HepG2 (cell line): Measurements from ENCODE around the gene TMC4. TPM values are rescaled to one million over a fixed set of nuclear protein-coding genes. Genes with fewer than 3 reads are reported as not detected.

Source experiments
- ATAD3A ChIP-seq: sonication (generic); formaldehyde crosslinking; IDR thresholded peaks from 2 replicates; pipeline ENCODE4 v1.4.0; 2020; ENCODE audit warnings: missing genetic modification reagents
- CC2D1A ChIP-seq: sonication (generic); formaldehyde crosslinking; IDR thresholded peaks from 2 replicates; pipeline ENCODE4 v1.8.1; 2023; ENCODE audit warnings: mild to moderate bottlenecking, missing genetic modification reagents
- CHD2 ChIP-seq: IDR thresholded peaks from 2 replicates; pipeline ENCODE4 v1.6.1; 2011; ENCODE audit warnings: low read depth, low read length, improper control_type of control experiment
- HOXA7 ChIP-seq: sonication (generic); formaldehyde crosslinking; IDR thresholded peaks from 2 replicates; pipeline ENCODE4 v1.8.1; 2022; ENCODE audit warnings: mild to moderate bottlenecking, missing genetic modification reagents, moderate library complexity
- KAT8 ChIP-seq: IDR thresholded peaks from 2 replicates; pipeline ENCODE4 v1.6.1; 2016; ENCODE audit warnings: missing genetic modification reagents, missing compliant biosample characterization
- NCOA5 ChIP-seq: sonication (generic); formaldehyde crosslinking; IDR thresholded peaks from 2 replicates; pipeline ENCODE4 v1.4.0; 2020; ENCODE audit warnings: missing genetic modification reagents
- POLR2AphosphoS2 ChIP-seq: IDR thresholded peaks from 2 replicates; pipeline ENCODE4 v1.6.1; 2011; ENCODE audit warnings: low read depth, low read length, improper control_type of control experiment
- SMARCC2 ChIP-seq: fragments of 450-650 bp; IDR thresholded peaks from 2 replicates; pipeline ENCODE4 v1.6.1; 2017; ENCODE audit warnings: antibody characterized with exemption, mild to moderate bottlenecking
- SNAPC2 ChIP-seq: sonication (generic); formaldehyde crosslinking; IDR thresholded peaks from 2 replicates; pipeline ENCODE4 v1.8.1; 2022; ENCODE audit warnings: mild to moderate bottlenecking, missing genetic modification reagents
- THAP11 ChIP-seq: IDR thresholded peaks from 2 replicates; pipeline ENCODE4 v1.6.1; 2016; ENCODE audit warnings: missing biosample characterization, missing genetic modification reagents
- ZNF253 ChIP-seq: sonication (generic); formaldehyde crosslinking; IDR thresholded peaks from 2 replicates; pipeline ENCODE4 v1.8.0; 2022; ENCODE audit warnings: mild to moderate bottlenecking, missing genetic modification reagents, borderline replicate concordance
- ZNF589 ChIP-seq: sonication (generic); formaldehyde crosslinking; conservative IDR thresholded peaks from 2 replicates; pipeline ENCODE4 v1.8.0; 2022; ENCODE audit warnings: mild to moderate bottlenecking, moderate library complexity, missing genetic modification reagents
- ZNF772 ChIP-seq: sonication (generic); formaldehyde crosslinking; IDR thresholded peaks from 2 replicates; pipeline ENCODE4 v1.5.0; 2020; ENCODE audit warnings: mild to moderate bottlenecking, missing genetic modification reagents
- ZNF839 ChIP-seq: sonication (generic); formaldehyde crosslinking; IDR thresholded peaks from 2 replicates; pipeline ENCODE4 v1.4.0; 2020; ENCODE audit warnings: missing genetic modification reagents, mild to moderate bottlenecking, borderline replicate concordance
- polyA plus RNA-seq, 8 experiments: library from polyadenylated mRNA; depleted of rRNA in 3 of 8; stranded (reverse) in 7 of 8; unstranded in 1 of 8; fragments of >200 nt; fragmentation: Illumina TruSeq in 4 of 8; extraction: Trizol in 4 of 8; gene quantifications; 2 replicates each; pipeline versions ENCODE4 v1.2.1 to v1.2.3, GENCODE V29; 2011 to 2016; ENCODE audit warnings: low read depth in 4 of 8, missing spikeins in 1 of 8, mixed read lengths in 1 of 8; ENCODE audit not compliant: insufficient read depth in 1 of 8
- total RNA-seq, 5 experiments: library from RNA; depleted of rRNA; stranded (reverse); fragments of >200 nt; fragmentation: Illumina TruSeq; extraction: Trizol; gene quantifications; 2 replicates each; pipeline ENCODE4 v1.2.3, GENCODE V29; 2016; ENCODE audit warnings: low read depth in 1 of 5
- TF ChIP-seq, protein P1 (sequence below): sonication (generic); formaldehyde crosslinking; IDR thresholded peaks from one replicate; pipeline ENCODE4 v1.5.1; 2020; ENCODE audit warnings: mild to moderate bottlenecking, missing genetic modification reagents; ENCODE audit errors: not compliant biosample characterization
- TF ChIP-seq, protein P2 (sequence below): sonication (generic); formaldehyde crosslinking; conservative IDR thresholded peaks from 2 replicates; pipeline ENCODE4 v1.8.1; 2023; ENCODE audit warnings: missing genetic modification reagents
- TF ChIP-seq, protein P3 (sequence below): sonication (generic); formaldehyde crosslinking; IDR thresholded peaks from 2 replicates; pipeline ENCODE4 v1.8.0; 2022; ENCODE audit warnings: missing genetic modification reagents, mild to moderate bottlenecking, moderate library complexity, borderline replicate concordance

Gene TMC4
- total and polyA plus RNA-seq, 2 of the 13 experiments (the other 11 are each of a cell fraction or from before 2014, with no cell fraction given) = 0.13 to 0.24 TPM

DNA sequence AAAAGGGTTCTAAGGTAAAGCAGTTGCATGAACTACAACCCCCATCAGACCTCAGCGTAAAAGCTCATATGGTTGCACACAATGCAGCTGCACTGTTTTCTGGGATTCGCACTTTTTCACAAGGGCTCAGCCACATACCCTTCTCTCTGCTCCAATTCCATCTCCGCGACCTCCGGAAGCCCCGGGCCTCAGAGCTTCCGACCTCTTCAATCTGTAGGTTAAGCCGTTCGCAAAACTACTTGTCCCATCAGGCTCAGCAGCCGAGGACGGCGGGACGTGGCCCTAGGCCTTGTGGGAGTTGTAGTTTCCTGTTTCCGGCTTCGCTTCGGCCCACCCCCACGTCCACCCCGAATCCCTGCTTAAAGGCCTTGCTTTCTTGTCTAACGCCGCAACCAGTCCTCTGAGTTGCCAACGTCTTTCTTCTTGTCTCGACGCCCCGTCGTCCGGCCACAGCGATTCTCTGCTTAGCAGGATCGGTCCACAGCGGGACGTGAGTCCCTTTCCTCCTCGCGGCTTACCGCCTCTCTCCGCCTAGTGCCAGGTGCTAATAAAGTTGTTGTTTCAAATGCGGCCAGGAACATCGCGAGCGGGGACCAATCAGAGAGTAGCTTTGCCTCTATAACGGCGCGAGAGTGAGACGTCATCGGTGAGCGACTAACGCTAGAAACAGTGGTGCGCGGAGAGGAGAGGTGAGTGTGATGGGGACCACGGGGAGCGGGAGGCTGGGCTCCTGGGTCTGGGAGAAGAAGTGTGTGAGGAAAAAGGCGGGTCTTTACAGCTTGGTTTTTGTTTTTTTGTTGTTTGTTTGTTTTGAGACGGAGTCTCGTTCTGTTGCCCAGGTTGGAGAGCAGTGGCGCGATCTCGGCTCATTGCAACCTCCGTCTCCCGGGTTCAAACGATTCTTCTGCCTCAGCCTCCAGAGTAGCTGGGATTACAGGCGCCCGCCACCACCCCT is 57.6 kb downstream of the TMC4 start, which contains the start of the genes PRPF31 and TFPT (continued):
- TF ChIP-seq ZNF589 (peak; percentile 63; the same call in 1 of the 2 replicates), ZNF839 (CRISPR knock-in tag) (no peak), ZNF772 (CRISPR knock-in tag) (0 out of 2 replicates have a peak, but pooled peaks have one; percentile 60), SNAPC2 (CRISPR knock-in tag) (no peak), SMARCC2 (no peak), KAT8 (CRISPR knock-in tag) (peak; percentile 99), HOXA7 (0 out of 2 replicates have a peak, but pooled peaks have one; percentile 22), NCOA5 (CRISPR knock-in tag) (no peak), ATAD3A (no peak), CHD2 (peak; percentile 81), THAP11 (peak; percentile 99), POLR2AphosphoS2 (peak; percentile 82; the same call in 1 of the 2 replicates), ZNF253 (CRISPR knock-in tag) (0 out of 2 replicates have a peak, but pooled peaks have one; percentile 23), CC2D1A (no peak)
- TF ChIP-seq, protein P1, sequence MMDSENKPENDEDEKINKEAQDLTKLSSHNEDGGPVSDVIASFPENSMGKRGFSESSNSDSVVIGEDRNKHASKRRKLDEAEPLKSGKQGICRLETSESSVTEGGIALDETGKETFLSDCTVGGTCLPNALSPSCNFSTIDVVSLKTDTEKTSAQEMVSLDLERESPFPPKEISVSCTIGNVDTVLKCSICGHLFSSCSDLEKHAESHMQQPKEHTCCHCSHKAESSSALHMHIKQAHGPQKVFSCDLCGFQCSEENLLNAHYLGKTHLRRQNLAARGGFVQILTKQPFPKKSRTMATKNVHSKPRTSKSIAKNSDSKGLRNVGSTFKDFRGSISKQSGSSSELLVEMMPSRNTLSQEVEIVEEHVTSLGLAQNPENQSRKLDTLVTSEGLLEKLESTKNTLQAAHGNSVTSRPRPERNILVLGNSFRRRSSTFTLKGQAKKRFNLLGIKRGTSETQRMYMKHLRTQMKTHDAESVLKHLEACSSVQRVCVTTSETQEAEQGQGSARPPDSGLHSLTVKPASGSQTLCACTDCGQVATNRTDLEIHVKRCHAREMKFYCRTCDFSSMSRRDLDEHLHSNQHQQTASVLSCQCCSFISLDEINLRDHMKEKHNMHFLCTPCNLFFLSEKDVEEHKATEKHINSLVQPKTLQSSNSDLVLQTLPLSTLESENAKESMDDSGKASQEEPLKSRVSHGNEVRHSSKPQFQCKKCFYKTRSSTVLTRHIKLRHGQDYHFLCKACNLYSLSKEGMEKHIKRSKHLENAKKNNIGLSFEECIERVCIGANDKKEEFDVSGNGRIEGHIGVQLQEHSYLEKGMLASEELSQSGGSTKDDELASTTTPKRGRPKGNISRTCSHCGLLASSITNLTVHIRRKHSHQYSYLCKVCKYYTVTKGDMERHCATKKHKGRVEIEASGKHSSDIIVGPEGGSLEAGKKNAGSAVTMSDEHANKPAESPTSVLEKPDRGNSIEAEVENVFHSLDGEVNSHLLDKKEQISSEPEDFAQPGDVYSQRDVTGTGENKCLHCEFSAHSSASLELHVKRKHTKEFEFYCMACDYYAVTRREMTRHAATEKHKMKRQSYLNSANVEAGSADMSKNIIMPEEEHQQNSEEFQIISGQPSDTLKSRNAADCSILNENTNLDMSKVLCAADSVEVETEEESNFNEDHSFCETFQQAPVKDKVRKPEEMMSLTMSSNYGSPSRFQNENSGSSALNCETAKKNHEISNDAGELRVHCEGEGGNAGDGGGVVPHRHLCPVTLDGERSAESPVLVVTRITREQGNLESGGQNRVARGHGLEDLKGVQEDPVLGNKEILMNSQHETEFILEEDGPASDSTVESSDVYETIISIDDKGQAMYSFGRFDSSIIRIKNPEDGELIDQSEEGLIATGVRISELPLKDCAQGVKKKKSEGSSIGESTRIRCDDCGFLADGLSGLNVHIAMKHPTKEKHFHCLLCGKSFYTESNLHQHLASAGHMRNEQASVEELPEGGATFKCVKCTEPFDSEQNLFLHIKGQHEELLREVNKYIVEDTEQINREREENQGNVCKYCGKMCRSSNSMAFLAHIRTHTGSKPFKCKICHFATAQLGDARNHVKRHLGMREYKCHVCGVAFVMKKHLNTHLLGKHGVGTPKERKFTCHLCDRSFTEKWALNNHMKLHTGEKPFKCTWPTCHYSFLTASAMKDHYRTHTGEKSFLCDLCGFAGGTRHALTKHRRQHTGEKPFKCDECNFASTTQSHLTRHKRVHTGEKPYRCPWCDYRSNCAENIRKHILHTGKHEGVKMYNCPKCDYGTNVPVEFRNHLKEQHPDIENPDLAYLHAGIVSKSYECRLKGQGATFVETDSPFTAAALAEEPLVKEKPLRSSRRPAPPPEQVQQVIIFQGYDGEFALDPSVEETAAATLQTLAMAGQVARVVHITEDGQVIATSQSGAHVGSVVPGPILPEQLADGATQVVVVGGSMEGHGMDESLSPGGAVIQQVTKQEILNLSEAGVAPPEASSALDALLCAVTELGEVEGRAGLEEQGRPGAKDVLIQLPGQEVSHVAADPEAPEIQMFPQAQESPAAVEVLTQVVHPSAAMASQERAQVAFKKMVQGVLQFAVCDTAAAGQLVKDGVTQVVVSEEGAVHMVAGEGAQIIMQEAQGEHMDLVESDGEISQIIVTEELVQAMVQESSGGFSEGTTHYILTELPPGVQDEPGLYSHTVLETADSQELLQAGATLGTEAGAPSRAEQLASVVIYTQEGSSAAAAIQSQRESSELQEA (CRISPR knock-in tag) = no peak
- TF ChIP-seq, protein P2, sequence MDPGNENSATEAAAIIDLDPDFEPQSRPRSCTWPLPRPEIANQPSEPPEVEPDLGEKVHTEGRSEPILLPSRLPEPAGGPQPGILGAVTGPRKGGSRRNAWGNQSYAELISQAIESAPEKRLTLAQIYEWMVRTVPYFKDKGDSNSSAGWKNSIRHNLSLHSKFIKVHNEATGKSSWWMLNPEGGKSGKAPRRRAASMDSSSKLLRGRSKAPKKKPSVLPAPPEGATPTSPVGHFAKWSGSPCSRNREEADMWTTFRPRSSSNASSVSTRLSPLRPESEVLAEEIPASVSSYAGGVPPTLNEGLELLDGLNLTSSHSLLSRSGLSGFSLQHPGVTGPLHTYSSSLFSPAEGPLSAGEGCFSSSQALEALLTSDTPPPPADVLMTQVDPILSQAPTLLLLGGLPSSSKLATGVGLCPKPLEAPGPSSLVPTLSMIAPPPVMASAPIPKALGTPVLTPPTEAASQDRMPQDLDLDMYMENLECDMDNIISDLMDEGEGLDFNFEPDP (CRISPR knock-in tag) = no peak
- TF ChIP-seq, protein P3, sequence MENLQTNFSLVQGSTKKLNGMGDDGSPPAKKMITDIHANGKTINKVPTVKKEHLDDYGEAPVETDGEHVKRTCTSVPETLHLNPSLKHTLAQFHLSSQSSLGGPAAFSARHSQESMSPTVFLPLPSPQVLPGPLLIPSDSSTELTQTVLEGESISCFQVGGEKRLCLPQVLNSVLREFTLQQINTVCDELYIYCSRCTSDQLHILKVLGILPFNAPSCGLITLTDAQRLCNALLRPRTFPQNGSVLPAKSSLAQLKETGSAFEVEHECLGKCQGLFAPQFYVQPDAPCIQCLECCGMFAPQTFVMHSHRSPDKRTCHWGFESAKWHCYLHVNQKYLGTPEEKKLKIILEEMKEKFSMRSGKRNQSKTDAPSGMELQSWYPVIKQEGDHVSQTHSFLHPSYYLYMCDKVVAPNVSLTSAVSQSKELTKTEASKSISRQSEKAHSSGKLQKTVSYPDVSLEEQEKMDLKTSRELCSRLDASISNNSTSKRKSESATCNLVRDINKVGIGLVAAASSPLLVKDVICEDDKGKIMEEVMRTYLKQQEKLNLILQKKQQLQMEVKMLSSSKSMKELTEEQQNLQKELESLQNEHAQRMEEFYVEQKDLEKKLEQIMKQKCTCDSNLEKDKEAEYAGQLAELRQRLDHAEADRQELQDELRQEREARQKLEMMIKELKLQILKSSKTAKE (CRISPR knock-in tag) = no peak
